Kidney epithelial cell (primary cell): Measurements from ENCODE around the gene CUEDC2. TPM values are rescaled to one million over a fixed set of nuclear protein-coding genes. Genes with fewer than 3 reads are reported as not detected.

Experiments used
- DNase-seq: peaks from one replicate; pipeline ENCODE4 v3.0.0-alpha.2; 2010; ENCODE audit warnings: low read depth
- H3K27me3 ChIP-seq: 2 replicates; pipeline ENCODE4 v1.6.0; 2011; ENCODE audit warnings: low read length; ENCODE audit not compliant: control insufficient read depth, insufficient read depth
- H3K36me3 ChIP-seq: 2 replicates; pipeline ENCODE4 v1.5.1; 2011; ENCODE audit warnings: low read length; ENCODE audit not compliant: control insufficient read depth, insufficient read depth
- H3K4me3 ChIP-seq: 2 replicates; pipeline ENCODE4 v1.5.1; 2011; ENCODE audit warnings: low read depth, mild to moderate bottlenecking, control low read depth, low read length
- CTCF ChIP-seq: IDR thresholded peaks from 2 replicates; pipeline ENCODE4 v1.5.1; 2011; ENCODE audit warnings: mild to moderate bottlenecking, moderate library complexity, low read length, control low read depth, inconsistent platforms; ENCODE audit not compliant: insufficient read depth, poor library complexity, severe bottlenecking
- total RNA-seq: library from RNA; depleted of rRNA; stranded (reverse); fragments of >200 nt; gene quantifications from 2 replicates; pipeline ENCODE4 v1.2.3, GENCODE V29; 2015

Gene CUEDC2
- total RNA-seq, 1 donor from 2014 or later = 93.9 TPM

- TF ChIP-seq CTCF = peak; percentile 95
- no peak for DNase-seq
- peak overlapping the region; percentile 57 for H3K4me3 ChIP-seq
Observed at GRCh38 chr10:102394079-102394800, 38.1 kb downstream of the CUEDC2 start.

GRCh38 chr10:102393411-102394078, 38.8 kb downstream of the CUEDC2 start:
- no peak for TF ChIP-seq CTCF
- H3K27me3 ChIP-seq = no peaks in the 10 kb centered on the region
- H3K4me3 ChIP-seq = peak overlapping the region; percentile 57
- DNase-seq = no peak
- H3K36me3 ChIP-seq = no peaks in the 10 kb centered on the region

More at GRCh38 chr10:102394079-102394800, 38.1 kb downstream of the CUEDC2 start:
- H3K27me3 ChIP-seq = no peaks in the 10 kb centered on the region
- H3K36me3 ChIP-seq = no peaks in the 10 kb centered on the region

GRCh38 chr10:102392306-102392705, 40.1 kb downstream of the CUEDC2 start:
- no peaks in the 10 kb centered on the region for H3K36me3 ChIP-seq
- no peak overlapping the region for H3K4me3 ChIP-seq
- no peak for DNase-seq
- no peak for TF ChIP-seq CTCF
- H3K27me3 ChIP-seq = no peaks in the 10 kb centered on the region

- no peak overlapping the region for H3K4me3 ChIP-seq
- no peak for DNase-seq
- no peak for TF ChIP-seq CTCF
- H3K27me3 ChIP-seq = no peaks in the 10 kb centered on the region
- no peaks in the 10 kb centered on the region for H3K36me3 ChIP-seq
Observed at GRCh38 chr10:102389894-102390293, 42.5 kb downstream of the CUEDC2 start.

- DNase-seq = no peak
- TF ChIP-seq CTCF = no peak
- H3K27me3 ChIP-seq = no peaks in the 10 kb centered on the region
- H3K36me3 ChIP-seq = peaks cover 5% of the 10 kb centered on the region
- no peak overlapping the region for H3K4me3 ChIP-seq
Observed at GRCh38 chr10:102384606-102385429, 47.6 kb downstream of the CUEDC2 start.
